Upper lobe of left lung (tissue), 6 donors: ENCODE measurements around the gene LRRN2. TPM values are rescaled to one million over a fixed set of nuclear protein-coding genes. Genes with fewer than 3 reads are reported as not detected.

ENCODE experiments used
- ATAC-seq, 2 donors: fragments of 200-7000 bp; cut with Tn5 transposase; one replicate each; pipeline ENCODE4 v1.9.1; 2022; ENCODE audit warnings: mild to moderate bottlenecking in 2 of 2, moderate library complexity in 2 of 2; ENCODE audit not compliant: low FRiP score in 2 of 2
- DNase-seq, 2 donors: peaks; one replicate each; pipeline ENCODE4 v3.0.0-alpha.2; 2019 to 2020
- H3K27ac ChIP-seq, 4 donors: fragments of 200-600 bp; sonication (generic); one replicate each; pipeline ENCODE4 v1.5.1; 2016 to 2019
- H3K27me3 ChIP-seq, 4 donors: fragments of 200-600 bp; sonication (generic); one replicate each; pipeline ENCODE4 v1.5.1; 2017 to 2019
- H3K36me3 ChIP-seq, 4 donors: fragments of 200-600 bp; sonication (generic); one replicate each; pipeline ENCODE4 v1.5.1; 2016 to 2019
- H3K4me1 ChIP-seq, 4 donors: fragments of 200-600 bp; sonication (generic); one replicate each; pipeline ENCODE4 v1.5.1; 2018 to 2019
- H3K4me3 ChIP-seq, 4 donors: fragments of 200-600 bp; sonication (generic); one replicate each; pipeline ENCODE4 v1.5.1; 2017 to 2019; ENCODE audit warnings: mild to moderate bottlenecking in 2 of 4, moderate library complexity in 1 of 4
- H3K9me3 ChIP-seq, 4 donors: fragments of 200-600 bp; sonication (generic); one replicate each; pipeline ENCODE4 v1.5.1; 2018 to 2019
- EP300 ChIP-seq, 4 donors: sonication (generic); formaldehyde crosslinking; IDR thresholded peaks; one replicate each; pipeline ENCODE4 v1.5.1; 2017; ENCODE audit warnings: antibody characterized with exemption in 4 of 4, control low read depth in 2 of 4
- POLR2A ChIP-seq, 4 donors: fragments of 450-650 bp; IDR thresholded peaks; one replicate each; pipeline ENCODE4 v1.5.1; 2016 to 2017; ENCODE audit warnings: antibody characterized with exemption in 4 of 4, mild to moderate bottlenecking in 2 of 4
- POLR2AphosphoS5 ChIP-seq, 2 donors: sonication (generic); formaldehyde crosslinking; IDR thresholded peaks; one replicate each; pipeline ENCODE4 v1.5.1; 2017; ENCODE audit warnings: antibody characterized with exemption in 2 of 2
- WGBS, 2 donors: methylation state at CpG; one replicate each; pipeline ENCODE4 v1.1.5; 2017 to 2018; 5-methylcytosine and 5-hydroxymethylcytosine counted together
- total RNA-seq, 6 donors: library from RNA; depleted of rRNA in 4 of 6; stranded (reverse); fragments of >200 nt in 4 of 6; gene quantifications; one replicate each; pipeline versions ENCODE4 v1.1.0 to v1.2.1, GENCODE V29; 2016 to 2021
- TF ChIP-seq, protein P1 (sequence below), 6 experiments: fragments of 450-650 bp in 4 of 6; fragments of 200-600 bp in 2 of 6; sonication (generic) in 2 of 6; IDR thresholded peaks; one replicate each; pipeline ENCODE4 v1.5.1; 2016 to 2019; ENCODE audit warnings: antibody characterized with exemption in 6 of 6
- donor health status: DM: no; HTN: no; CAD: no; lungs with moderate emphysema.
- donor health status: DM: no; HTN: yes; CAD: no; lungs with severe emphysema.

The LRRN2 gene
- total RNA-seq, 6 donors from 2014 or later: 0.61 to 4.2 (median 2.6) TPM; not detected in 1

DNA sequence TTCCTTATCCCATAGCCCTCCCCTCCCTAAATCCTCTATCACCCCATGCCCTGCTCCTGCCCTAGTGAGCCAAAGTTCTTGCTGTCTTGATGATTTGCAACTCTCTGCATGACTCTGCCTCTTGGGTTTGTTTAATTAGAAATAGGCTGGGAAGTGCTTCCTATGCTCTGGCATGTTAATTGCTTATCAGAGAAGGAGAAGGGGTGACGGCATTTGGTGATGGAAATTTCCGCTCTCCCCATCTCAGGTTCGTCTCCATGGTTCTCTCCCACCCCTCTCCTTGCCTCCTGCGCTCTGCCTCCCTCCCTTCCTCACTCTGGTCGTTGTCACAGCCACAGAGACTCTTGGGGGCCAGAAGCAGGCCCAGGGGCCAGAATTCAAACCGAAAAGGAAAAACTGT is 68.9 kb downstream of the LRRN2 start:
- ATAC-seq: no peak
- Histone ChIP-seq H3K36me3 (no peaks in the 10 kb centered on the region), H3K4me1 (no peaks in the 10 kb centered on the region), H3K9me3 (no peaks in the 10 kb centered on the region), H3K27me3 (no peaks in the 10 kb centered on the region), H3K4me3 (no peak overlapping the region), H3K27ac (no peak overlapping the region)
- TF ChIP-seq EP300 (IDR thresholded peaks at IDR 0.05) (no peak), POLR2A (IDR thresholded peaks at IDR 0.05) (no peak), POLR2AphosphoS5 (IDR thresholded peaks at IDR 0.05) (no peak)
- TF ChIP-seq, protein P1, sequence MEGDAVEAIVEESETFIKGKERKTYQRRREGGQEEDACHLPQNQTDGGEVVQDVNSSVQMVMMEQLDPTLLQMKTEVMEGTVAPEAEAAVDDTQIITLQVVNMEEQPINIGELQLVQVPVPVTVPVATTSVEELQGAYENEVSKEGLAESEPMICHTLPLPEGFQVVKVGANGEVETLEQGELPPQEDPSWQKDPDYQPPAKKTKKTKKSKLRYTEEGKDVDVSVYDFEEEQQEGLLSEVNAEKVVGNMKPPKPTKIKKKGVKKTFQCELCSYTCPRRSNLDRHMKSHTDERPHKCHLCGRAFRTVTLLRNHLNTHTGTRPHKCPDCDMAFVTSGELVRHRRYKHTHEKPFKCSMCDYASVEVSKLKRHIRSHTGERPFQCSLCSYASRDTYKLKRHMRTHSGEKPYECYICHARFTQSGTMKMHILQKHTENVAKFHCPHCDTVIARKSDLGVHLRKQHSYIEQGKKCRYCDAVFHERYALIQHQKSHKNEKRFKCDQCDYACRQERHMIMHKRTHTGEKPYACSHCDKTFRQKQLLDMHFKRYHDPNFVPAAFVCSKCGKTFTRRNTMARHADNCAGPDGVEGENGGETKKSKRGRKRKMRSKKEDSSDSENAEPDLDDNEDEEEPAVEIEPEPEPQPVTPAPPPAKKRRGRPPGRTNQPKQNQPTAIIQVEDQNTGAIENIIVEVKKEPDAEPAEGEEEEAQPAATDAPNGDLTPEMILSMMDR (IDR thresholded peaks at IDR 0.05): no peak
- 76 to 79% methylated on average over 6 of the region's 6 CpGs for whole genome bisulfite sequencing, 2 donors
- DNase-seq: no peak

DNA sequence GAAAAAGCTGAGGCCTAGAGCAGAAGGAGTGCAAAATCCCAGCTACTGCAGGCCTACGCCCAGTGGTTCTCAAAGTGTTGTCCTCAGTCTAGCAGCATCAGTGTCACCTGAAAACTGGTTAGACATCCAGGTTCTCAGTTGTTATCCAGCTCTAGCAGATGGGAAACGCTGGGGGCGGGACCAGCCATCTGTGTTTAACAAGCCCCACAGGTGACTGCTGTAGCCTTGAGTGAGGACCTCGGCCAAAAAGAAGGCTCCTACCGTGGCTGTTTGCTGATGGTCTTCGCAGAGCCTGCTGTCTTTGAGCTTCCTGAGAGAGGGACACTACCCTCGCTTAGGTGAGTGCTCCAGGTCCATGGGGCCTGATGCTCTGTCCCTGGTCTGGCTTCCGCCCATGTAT is 69.7 kb downstream of the LRRN2 start:
- Histone ChIP-seq H3K36me3 (no peaks in the 10 kb centered on the region), H3K4me3 (no peak overlapping the region), H3K4me1 (no peaks in the 10 kb centered on the region), H3K27me3 (no peaks in the 10 kb centered on the region), H3K27ac (no peak overlapping the region), H3K9me3 (no peaks in the 10 kb centered on the region)
- ATAC-seq (no peak), DNase-seq (no peak)
- TF ChIP-seq POLR2A (IDR thresholded peaks at IDR 0.05) (no peak), EP300 (IDR thresholded peaks at IDR 0.05) (no peak), POLR2AphosphoS5 (IDR thresholded peaks at IDR 0.05) (no peak)
- TF ChIP-seq, protein P1 (IDR thresholded peaks at IDR 0.05): no peak
- WGBS, 2 donors: 87 to 100% methylated on average over 1 to 8 of the region's 8 CpGs

DNA sequence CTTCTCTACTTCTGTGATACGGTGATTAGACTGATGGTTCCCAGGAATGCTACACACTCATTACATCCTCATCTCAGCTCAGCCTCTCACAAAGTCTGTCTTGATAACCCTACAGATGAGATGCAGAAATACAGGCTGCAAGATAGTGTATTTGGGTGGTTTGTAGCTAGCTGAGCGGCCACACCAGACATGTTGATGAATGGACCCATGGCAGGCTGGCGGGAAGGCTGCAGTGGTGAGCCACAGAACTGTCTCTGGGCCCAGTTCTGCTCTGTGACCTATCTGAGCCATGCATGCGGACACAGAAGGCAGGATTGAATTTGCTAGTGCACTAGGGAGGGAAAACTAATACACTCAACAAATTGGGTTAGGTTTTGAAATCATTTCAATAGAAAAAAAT is 71.9 kb downstream of the LRRN2 start:
- no peaks in the 10 kb centered on the region for H3K36me3 ChIP-seq
- no peak overlapping the region for H3K4me3 ChIP-seq
- H3K27ac ChIP-seq: no peak overlapping the region
- no peaks in the 10 kb centered on the region for H3K9me3 ChIP-seq
- H3K27me3 ChIP-seq: no peaks in the 10 kb centered on the region
- WGBS, 2 donors: 89 to 92% methylated on average over 4 of the region's 4 CpGs
- TF ChIP-seq POLR2A (IDR thresholded peaks at IDR 0.05) (no peak), POLR2AphosphoS5 (IDR thresholded peaks at IDR 0.05) (no peak), EP300 (IDR thresholded peaks at IDR 0.05) (no peak)
- TF ChIP-seq, protein P1 (IDR thresholded peaks at IDR 0.05): no peak
- ATAC-seq (no peak), DNase-seq (no peak)
- no peaks in the 10 kb centered on the region for H3K4me1 ChIP-seq

DNA sequence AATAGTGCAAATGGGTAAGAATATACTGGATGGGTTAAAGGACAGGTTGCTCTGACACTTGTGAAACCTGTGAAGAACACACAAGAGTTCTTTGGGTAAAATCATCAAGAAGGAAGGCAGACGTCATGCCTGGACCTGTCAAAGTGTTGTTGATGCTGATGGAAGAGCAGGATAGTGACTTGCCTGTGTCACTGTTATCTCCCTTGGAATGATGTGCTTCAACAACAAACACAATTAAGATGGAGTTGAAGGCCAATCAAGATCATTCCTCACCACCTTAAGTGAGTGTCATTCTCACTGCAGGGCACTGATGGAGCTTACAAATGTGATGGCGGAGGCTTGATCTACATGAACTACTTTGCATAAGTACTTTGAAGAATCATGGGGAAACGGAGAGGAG is 73.2 kb downstream of the LRRN2 start:
- no peak overlapping the region for H3K27ac ChIP-seq

DNA sequence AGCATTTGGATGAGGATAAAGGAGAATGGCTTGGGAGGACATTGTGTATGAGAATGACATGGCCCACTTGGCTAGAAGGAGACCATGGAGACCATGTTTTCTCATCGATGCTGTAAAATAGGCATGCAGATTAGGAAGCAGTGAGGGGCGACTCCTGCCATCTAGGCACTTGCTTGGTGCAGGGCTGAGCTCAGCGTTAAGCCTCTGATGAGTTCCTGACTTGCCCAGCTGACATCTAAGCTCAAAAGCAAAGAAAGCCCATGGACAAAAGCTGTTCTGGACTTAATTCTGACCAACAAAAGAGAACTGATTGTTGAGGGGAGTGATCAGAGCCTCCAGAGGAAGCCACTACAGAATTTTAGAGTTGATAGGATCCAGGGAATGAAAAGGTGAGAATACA is 74.5 kb downstream of the LRRN2 start:
- H3K4me3 ChIP-seq: no peak overlapping the region
- H3K9me3 ChIP-seq: no peaks in the 10 kb centered on the region
- no peaks in the 10 kb centered on the region for H3K4me1 ChIP-seq
- no peak for DNase-seq
- H3K27me3 ChIP-seq: no peaks in the 10 kb centered on the region
- ATAC-seq: no peak
- H3K36me3 ChIP-seq: no peaks in the 10 kb centered on the region
- no peak overlapping the region for H3K27ac ChIP-seq
- no peak for TF ChIP-seq POLR2A (IDR thresholded peaks at IDR 0.05)
- TF ChIP-seq, protein P1 (IDR thresholded peaks at IDR 0.05): no peak
- TF ChIP-seq POLR2AphosphoS5 (IDR thresholded peaks at IDR 0.05): no peak
- TF ChIP-seq EP300 (IDR thresholded peaks at IDR 0.05): no peak
- WGBS, 2 donors: 76 to 80% methylated on average over 3 of the region's 3 CpGs

More for the DNA sequence above, 73.2 kb downstream of the LRRN2 start:
- H3K27me3 ChIP-seq: no peaks in the 10 kb centered on the region
- WGBS, 2 donors: 80 to 81% methylated on average over 3 of the region's 3 CpGs
- H3K9me3 ChIP-seq: no peaks in the 10 kb centered on the region
- TF ChIP-seq POLR2A (IDR thresholded peaks at IDR 0.05) (no peak), EP300 (IDR thresholded peaks at IDR 0.05) (no peak), POLR2AphosphoS5 (IDR thresholded peaks at IDR 0.05) (no peak)
- TF ChIP-seq, protein P1 (IDR thresholded peaks at IDR 0.05): no peak
- no peaks in the 10 kb centered on the region for H3K36me3 ChIP-seq
- ATAC-seq: no peak
- no peak for DNase-seq
- no peak overlapping the region for H3K4me3 ChIP-seq
- no peaks in the 10 kb centered on the region for H3K4me1 ChIP-seq
